GOT3 (cell line): Measurements from ENCODE around the gene FSIP1.

Experiments
- DNase-seq: peaks from one replicate; lab custom pipeline; 2025; ENCODE audit warnings: mixed read lengths; lab: John Stamatoyannopoulos, UW

FSIP1 gene

GRCh38 chr15:39756806-39757522 lies 25.7 kb downstream of the FSIP1 start:
- DNase-seq: no peak

GRCh38 chr15:39752991-39753390 lies 29.6 kb downstream of the FSIP1 start:
- no peak for DNase-seq

DNA sequence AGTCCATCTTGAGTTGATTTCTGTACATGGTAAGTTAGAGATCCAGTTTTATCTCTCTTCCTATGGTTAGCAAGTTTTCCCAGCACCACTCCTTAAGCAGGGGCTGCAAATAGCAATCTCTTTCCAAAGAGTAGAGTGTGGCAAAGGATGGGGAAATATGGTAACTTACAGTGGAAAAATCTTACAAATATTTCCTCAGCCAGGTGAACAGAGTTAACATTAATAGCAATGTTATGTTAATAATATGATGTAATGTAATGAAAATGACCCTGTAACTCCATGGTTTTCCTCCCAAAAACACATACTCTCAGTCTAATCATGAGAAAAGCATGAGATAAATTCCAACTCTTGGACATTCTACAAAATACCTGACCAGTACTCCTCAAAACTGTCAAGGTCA lies 30.4 kb downstream of the FSIP1 start:
- no peak for DNase-seq

DNA sequence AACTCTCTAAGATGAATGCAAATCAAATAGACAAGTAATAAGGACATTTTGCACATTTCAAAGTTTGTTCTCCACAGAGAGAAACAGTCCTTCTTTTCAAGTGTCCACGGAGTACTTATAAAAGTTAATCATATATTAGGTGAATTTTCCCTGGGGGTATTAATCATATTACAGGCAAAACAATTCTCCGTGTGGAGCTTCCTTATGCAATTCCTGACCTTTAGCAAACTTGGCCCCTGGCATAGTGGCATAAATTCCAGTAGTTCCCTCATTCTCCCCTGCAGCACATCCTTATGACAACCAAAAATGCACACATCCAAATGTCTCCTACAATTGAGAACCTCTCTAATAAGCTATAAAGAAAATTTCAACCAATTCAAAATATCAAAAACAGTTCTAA lies 34.4 kb downstream of the FSIP1 start:
- DNase-seq: no peak

DNA sequence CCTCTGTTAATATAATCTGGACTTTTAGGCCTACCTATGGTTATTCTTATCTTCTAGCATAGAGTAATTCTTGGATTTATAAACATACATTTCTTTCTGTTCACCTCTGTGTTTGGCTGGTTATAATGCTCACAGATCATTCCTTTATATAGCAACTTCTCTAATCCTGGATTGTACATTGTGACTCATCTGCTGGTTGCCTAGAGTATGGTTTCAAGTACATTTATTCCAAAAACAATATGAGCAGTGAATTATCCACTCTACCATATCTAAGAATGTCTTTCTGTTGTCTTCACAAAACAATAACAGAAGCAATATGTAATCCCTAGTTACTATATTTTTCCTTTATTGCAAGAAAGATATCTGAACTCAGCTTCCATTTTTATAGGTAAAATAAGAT lies 35.3 kb downstream of the FSIP1 start:
- no peak for DNase-seq

- DNase-seq: no peak
These were observed 35.8 kb downstream of the FSIP1 start for GRCh38 chr15:39746714-39747276.

GRCh38 chr15:39746176-39746575 lies 36.5 kb downstream of the FSIP1 start:
- no peak for DNase-seq

GRCh38 chr15:39745415-39745814 lies 37.2 kb downstream of the FSIP1 start:
- DNase-seq: no peak

GRCh38 chr15:39744334-39745103 lies 38.1 kb downstream of the FSIP1 start:
- no peak for DNase-seq

- DNase-seq: no peak
These were observed 39.0 kb downstream of the FSIP1 start for GRCh38 chr15:39743611-39744010.

DNA sequence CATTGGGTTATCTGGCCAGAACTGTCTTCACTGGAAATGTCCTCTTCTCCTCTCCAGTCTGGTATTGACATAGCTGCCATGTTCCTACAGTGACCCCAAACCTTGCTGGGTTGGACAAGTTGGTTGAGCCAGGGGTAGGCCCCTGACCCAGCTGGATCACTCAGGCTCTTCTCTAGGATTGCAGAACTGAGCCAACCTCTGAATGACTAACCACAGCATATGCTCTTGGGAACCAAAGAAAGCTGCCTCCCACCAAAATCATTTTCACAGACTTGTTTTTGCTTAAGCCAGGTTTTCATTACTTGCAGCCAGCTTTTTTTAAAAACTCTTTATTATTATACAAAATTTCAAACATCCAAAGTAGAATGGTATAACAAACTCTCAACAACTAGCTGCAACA lies 41.4 kb downstream of the FSIP1 start:
- DNase-seq: no peak

DNA sequence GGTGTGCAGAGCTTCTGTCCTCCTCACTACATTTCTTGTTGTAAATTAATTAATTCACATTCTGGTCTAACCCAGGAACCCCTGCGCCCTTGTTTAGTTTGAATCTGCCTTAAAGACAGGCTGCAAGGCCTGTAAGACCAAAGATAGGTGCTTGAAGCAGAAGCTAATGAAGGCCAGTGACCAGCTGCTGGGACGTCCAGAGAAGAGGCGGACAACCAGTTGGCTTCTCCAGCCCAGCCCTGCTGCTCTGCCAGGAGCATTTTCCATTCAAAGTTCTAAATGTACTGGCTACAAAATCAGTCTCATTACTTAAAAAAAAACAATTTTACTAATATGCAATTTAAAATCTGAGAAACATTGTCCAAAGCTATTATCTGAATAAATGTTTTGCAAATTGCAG lies 43.6 kb downstream of the FSIP1 start:
- no peak for DNase-seq

- DNase-seq: no peak
These were observed 45.5 kb downstream of the FSIP1 start for GRCh38 chr15:39737196-39737550.

GRCh38 chr15:39736412-39737195 lies 46.0 kb downstream of the FSIP1 start:
- no peak for DNase-seq

- DNase-seq: no peak
These were observed 47.4 kb downstream of the FSIP1 start for GRCh38 chr15:39735120-39735717.

DNA sequence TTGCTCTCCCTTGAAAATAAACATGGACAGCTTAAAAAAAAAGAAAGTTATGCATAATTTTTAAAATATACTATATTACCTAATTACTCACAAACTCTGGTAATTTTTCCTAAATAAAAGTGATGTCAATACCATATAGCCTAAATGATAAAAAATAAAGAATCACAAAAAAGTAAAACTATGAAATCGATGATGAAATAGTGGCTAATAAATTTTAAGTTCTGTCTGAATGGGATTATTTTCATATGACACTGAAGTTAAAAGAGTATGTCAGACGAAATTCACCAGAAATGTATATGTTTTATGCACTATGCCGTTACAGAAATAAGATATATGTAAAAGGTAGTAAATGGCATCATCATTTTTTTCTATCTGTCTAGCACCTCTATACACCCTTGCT lies 51.4 kb downstream of the FSIP1 start:
- no peak for DNase-seq

DNA sequence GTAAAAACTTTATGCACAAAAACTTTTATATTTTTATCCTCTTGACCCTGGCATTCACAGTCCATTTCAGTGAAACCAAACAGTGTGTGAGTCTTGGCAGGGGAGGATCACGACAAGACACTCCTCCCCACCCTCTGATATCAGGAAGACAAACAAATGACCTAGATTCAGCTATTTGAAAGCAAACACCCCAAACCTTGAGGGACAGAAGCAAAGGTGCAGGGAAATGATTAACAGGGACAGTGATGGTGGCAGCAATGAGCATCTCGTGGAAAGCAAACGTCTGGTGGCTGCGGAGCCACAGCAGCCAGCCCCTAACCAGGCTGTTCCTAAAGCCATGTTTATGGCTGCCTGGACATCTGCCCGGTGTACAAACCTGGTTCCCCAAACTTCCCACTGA lies 52.1 kb downstream of the FSIP1 start:
- DNase-seq: no peak

DNA sequence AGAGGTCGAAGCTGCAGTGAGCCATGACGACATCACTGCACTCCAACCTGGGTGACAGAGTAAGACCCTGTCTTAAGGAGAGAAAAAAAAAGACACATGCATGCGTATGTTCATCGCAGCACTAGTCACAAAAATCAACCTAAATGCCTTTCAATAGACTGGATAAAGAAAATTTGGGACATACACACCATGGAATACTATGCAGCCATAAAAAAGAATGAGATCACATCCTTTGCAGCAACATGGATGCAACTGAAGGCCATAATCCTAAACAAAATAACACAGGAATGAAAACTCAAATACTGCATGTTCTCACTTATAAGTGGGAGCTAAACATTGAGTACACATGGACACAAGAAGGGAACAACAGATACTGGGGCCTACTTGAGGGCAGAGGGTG lies 53.1 kb downstream of the FSIP1 start:
- DNase-seq: no peak

- no peak for DNase-seq
These were observed 53.8 kb downstream of the FSIP1 start for GRCh38 chr15:39728845-39729244.

- DNase-seq: no peak
These were observed 60.7 kb downstream of the FSIP1 start for GRCh38 chr15:39721893-39722292.

DNA sequence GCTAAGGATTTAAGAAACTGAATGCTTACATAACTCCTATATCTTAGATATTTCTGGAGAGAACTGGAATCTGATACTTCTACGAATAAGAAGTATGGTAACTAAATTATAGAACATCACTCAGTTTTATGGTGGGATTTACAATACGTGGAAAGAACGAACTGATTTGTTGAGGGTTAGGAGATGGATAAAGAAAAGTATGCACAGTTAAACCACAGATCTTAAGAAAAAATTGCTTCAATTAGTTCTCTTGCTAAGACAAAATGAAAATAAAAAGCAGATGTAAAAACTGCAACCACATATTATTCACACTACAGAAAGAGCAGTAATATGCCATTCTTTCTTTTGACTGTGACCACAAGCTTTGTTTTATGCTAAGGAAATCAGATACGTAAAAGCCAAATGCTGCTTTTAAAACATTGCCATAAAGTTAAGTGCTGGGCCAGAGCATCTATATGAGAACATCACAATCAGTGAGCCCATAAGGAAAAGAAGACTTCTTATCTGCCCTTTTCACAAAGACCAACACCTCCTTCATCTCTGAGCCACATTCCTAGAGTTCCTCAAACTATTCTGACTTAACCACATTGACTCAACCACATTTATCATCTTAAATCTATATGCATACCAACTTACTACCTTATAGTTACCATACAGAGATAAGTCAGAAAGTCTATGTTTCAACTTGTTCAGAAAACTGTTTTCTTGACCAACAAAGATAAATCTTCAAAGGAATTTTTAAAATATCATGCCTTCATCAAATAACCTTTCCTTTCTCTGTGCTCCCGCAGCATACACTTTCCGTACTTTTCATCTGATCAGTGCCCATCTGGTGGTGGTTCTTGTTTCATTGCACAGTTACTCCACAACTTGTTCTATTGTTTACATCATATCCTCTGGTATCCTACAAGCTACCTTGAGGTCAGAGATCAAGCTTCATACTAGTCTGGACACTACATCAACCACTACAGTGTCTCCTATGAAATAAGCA lies 61.7 kb downstream of the FSIP1 start:
- DNase-seq: no peak
